Suprapubic skin (tissue), 3 donors: ENCODE data around the gene CARD6.

Source experiments
- POLR2A ChIP-seq, 2 donors: fragments of 450-650 bp; IDR thresholded peaks; one replicate each; pipeline ENCODE4 v1.6.1; 2017; ENCODE audit warnings: antibody characterized with exemption in 2 of 2, mild to moderate bottlenecking in 2 of 2, moderate library complexity in 2 of 2
- TF ChIP-seq, protein P1 (sequence below), 2 donors: fragments of 200-600 bp in 1 of 2; fragments of 450-650 bp in 1 of 2; sonication (generic) in 1 of 2; IDR thresholded peaks; one replicate each; pipeline ENCODE4 v1.5.1; 2016 to 2019; ENCODE audit warnings: antibody characterized with exemption in 2 of 2, mild to moderate bottlenecking in 1 of 2, moderate library complexity in 1 of 2

- TF ChIP-seq POLR2A (IDR thresholded peaks at IDR 0.05), result no peak
- TF ChIP-seq, protein P1, sequence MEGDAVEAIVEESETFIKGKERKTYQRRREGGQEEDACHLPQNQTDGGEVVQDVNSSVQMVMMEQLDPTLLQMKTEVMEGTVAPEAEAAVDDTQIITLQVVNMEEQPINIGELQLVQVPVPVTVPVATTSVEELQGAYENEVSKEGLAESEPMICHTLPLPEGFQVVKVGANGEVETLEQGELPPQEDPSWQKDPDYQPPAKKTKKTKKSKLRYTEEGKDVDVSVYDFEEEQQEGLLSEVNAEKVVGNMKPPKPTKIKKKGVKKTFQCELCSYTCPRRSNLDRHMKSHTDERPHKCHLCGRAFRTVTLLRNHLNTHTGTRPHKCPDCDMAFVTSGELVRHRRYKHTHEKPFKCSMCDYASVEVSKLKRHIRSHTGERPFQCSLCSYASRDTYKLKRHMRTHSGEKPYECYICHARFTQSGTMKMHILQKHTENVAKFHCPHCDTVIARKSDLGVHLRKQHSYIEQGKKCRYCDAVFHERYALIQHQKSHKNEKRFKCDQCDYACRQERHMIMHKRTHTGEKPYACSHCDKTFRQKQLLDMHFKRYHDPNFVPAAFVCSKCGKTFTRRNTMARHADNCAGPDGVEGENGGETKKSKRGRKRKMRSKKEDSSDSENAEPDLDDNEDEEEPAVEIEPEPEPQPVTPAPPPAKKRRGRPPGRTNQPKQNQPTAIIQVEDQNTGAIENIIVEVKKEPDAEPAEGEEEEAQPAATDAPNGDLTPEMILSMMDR (IDR thresholded peaks at IDR 0.05), result no peak
Measured at GRCh38 chr5:40860711-40861110, 19.5 kb downstream of the CARD6 start.
